ENCODE results near the gene ARHGAP27. TPM values are rescaled to one million over a fixed set of nuclear protein-coding genes. Genes with fewer than 3 reads are reported as not detected.

ARHGAP27 gene
- total and polyA plus RNA-seq, 9 of the 15 experiments (the other 6 are each of a cell fraction or from before 2014, with no cell fraction given), result 0.04 to 4.6 (median 2.1) TPM

- TF ChIP-seq CHD7 (IDR thresholded peaks at IDR 0.05; ENCODE audit: low read depth, low read length), result no peak
- peak; percentile 99 for TF ChIP-seq HES1 (IDR thresholded peaks at IDR 0.05; ENCODE audit: low read depth)
- no peak for TF ChIP-seq BMI1 (IDR thresholded peaks at IDR 0.05; ENCODE audit: low read length)
- TF ChIP-seq ZC3H11A (IDR thresholded peaks at IDR 0.05; ENCODE audit: low read depth, low read length), result no peak
- TF ChIP-seq CHCHD3 (CRISPR knock-in tag; IDR thresholded peaks at IDR 0.05), result no peak
- peak in 1 of 2 experiments; percentile 97; a peak in 2 of 4 replicates for TF ChIP-seq HDAC1 (IDR thresholded peaks at IDR 0.05)
- peak; percentile 27 for TF ChIP-seq CHD4 (IDR thresholded peaks at IDR 0.05; ENCODE audit: insufficient read depth, insufficient replicate concordance, low read depth, low read length, poor library complexity, severe bottlenecking)
- peak; percentile 92 for TF ChIP-seq HMG20A (CRISPR knock-in tag; conservative IDR thresholded peaks at IDR 0.05)
- peak in 1 of 2 experiments; percentile 40; a peak in 1 of 4 replicates for TF ChIP-seq FOXK2 (conservative IDR thresholded peaks at IDR 0.05 in 1 of 2, IDR thresholded peaks at IDR 0.05 in 1 of 2; ENCODE audit: low read depth in 2 of 2)
- no peak for TF ChIP-seq POU5F1 (IDR thresholded peaks at IDR 0.05; ENCODE audit: borderline replicate concordance, low read depth, low read length, partially characterized antibody)
- TF ChIP-seq ZBTB43 (CRISPR knock-in tag; IDR thresholded peaks at IDR 0.05), result peak; percentile 67; the same call in 1 of the 2 replicates
- TF ChIP-seq HDAC3 (IDR thresholded peaks at IDR 0.05; ENCODE audit: borderline replicate concordance, partially characterized antibody), result peak; percentile 98
- no peak for TF ChIP-seq KAT8 (IDR thresholded peaks at IDR 0.05; ENCODE audit: low read depth)
- peak; percentile 66 for TF ChIP-seq BHLHE40 (IDR thresholded peaks at IDR 0.05; ENCODE audit: low read length)
Measured at GRCh38 chr17:45345554-45346215, 87.0 kb downstream of the ARHGAP27 start (continued).
